Midbrain (tissue), 1 donor: Measurements from ENCODE around the gene CREBRF.
"Not testable (repeated sequence)": the region's sequence is repeated elsewhere in the genome, so short reads cannot be mapped to it uniquely, and the experiment has no call there.

Experiments used
- DNase-seq: peaks from one replicate; lab custom pipeline; 2025; lab: John Stamatoyannopoulos, UW

The CREBRF gene

GRCh38 chr5:173055983-173056782 lies at the start of gene CREBRF:
TSS of gene CREBRF (plus strand) at chr5:173056352. CDS start at chr5:173080776, 24,424 bp downstream.
- DNase-seq: peak; percentile 98

GRCh38 chr5:173010021-173010420 lies 46.1 kb upstream of the CREBRF start:
- DNase-seq: no peak

- peak; percentile 71 for DNase-seq
These were observed 45.3 kb upstream of the CREBRF start for GRCh38 chr5:173010547-173011464.

GRCh38 chr5:173011566-173011965 lies 44.6 kb upstream of the CREBRF start:
- DNase-seq: no peak

- no peak for DNase-seq
These were observed 43.3 kb upstream of the CREBRF start for GRCh38 chr5:173012882-173013281.

GRCh38 chr5:173014671-173015070 lies 41.5 kb upstream of the CREBRF start:
- no peak for DNase-seq

GRCh38 chr5:173015192-173015591 lies 41.0 kb upstream of the CREBRF start:
- DNase-seq: no peak

- DNase-seq: no peak
These were observed 40.3 kb upstream of the CREBRF start for GRCh38 chr5:173015598-173016455.

GRCh38 chr5:173016598-173017046 lies 39.5 kb upstream of the CREBRF start:
- DNase-seq: peak; percentile 41

GRCh38 chr5:173017087-173017486 lies 39.1 kb upstream of the CREBRF start:
- not testable (repeated sequence) for DNase-seq

- no peak for DNase-seq
These were observed 37.8 kb upstream of the CREBRF start for GRCh38 chr5:173018358-173018757.

- no peak for DNase-seq
These were observed 36.0 kb upstream of the CREBRF start for GRCh38 chr5:173020154-173020581.

GRCh38 chr5:173020643-173021042 lies 35.5 kb upstream of the CREBRF start:
- peak; percentile 67 for DNase-seq

GRCh38 chr5:173025651-173026050 lies 30.5 kb upstream of the CREBRF start:
- DNase-seq: no peak

GRCh38 chr5:173027905-173028304 lies 28.2 kb upstream of the CREBRF start:
- no peak for DNase-seq

GRCh38 chr5:173028811-173029327 lies 27.3 kb upstream of the CREBRF start:
- no peak for DNase-seq

GRCh38 chr5:173029499-173029921 lies 26.6 kb upstream of the CREBRF start:
- DNase-seq: no peak

GRCh38 chr5:173032096-173032495 lies 24.1 kb upstream of the CREBRF start:
- not testable (repeated sequence) for DNase-seq

- no peak for DNase-seq
These were observed 23.4 kb upstream of the CREBRF start for GRCh38 chr5:173032730-173033129.

GRCh38 chr5:173033923-173034322 lies 22.2 kb upstream of the CREBRF start:
- DNase-seq: no peak
